Natural killer cell (primary cell): ENCODE data around the gene HTR1A. TPM values are rescaled to one million over a fixed set of nuclear protein-coding genes. Genes with fewer than 3 reads are reported as not detected.

Experiments
- ATAC-seq, 3 donors: fragments of 150-1000 bp in 2 of 3; fragments of 200-7000 bp in 1 of 3; cut with Tn5 transposase; 1 replicate in 1 of 3; 2 replicates in 2 of 3; pipeline ENCODE4 v1.10.0; 2021; ENCODE audit warnings: mild to moderate bottlenecking in 2 of 3, moderate library complexity in 2 of 3
- DNase-seq, 2 donors: peaks; one replicate each; pipeline versions ENCODE4 v3.0.0 to v3.0.0-alpha.2; 2013 to 2021; ENCODE audit warnings: mixed read lengths in 1 of 2
- H3K27ac ChIP-seq: one replicate; pipeline ENCODE4 v1.5.1; 2013; ENCODE audit warnings: mild to moderate bottlenecking, low read length
- H3K27me3 ChIP-seq: one replicate; pipeline ENCODE4 v1.6.1; 2013; ENCODE audit warnings: low read length; ENCODE audit not compliant: control insufficient read depth, insufficient read depth
- H3K36me3 ChIP-seq: one replicate; pipeline ENCODE4 v1.6.1; 2013; ENCODE audit warnings: low read length; ENCODE audit not compliant: control insufficient read depth, insufficient read depth
- H3K4me1 ChIP-seq: one replicate; pipeline ENCODE4 v1.6.1; 2013; ENCODE audit warnings: low read length; ENCODE audit not compliant: control insufficient read depth, insufficient read depth
- H3K4me3 ChIP-seq: one replicate; pipeline ENCODE4 v1.5.1; 2013; ENCODE audit warnings: low read length
- H3K9me3 ChIP-seq: one replicate; pipeline ENCODE4 v1.6.1; 2013; ENCODE audit warnings: low read length; ENCODE audit not compliant: control insufficient read depth, insufficient read depth
- H3K27ac Mint-ChIP-seq, 2 donors: one replicate each; pipeline ENCODE4 v1.8.0; 2022; ENCODE audit warnings: mild to moderate bottlenecking in 2 of 2, mixed read lengths in 2 of 2, moderate library complexity in 1 of 2
- H3K27me3 Mint-ChIP-seq, 2 donors: one replicate each; pipeline ENCODE4 v1.8.0; 2022; ENCODE audit warnings: low read depth in 2 of 2, mixed read lengths in 2 of 2
- H3K36me3 Mint-ChIP-seq: one replicate; pipeline ENCODE4 v1.8.0; 2022; ENCODE audit warnings: mixed read lengths
- H3K4me1 Mint-ChIP-seq, 2 donors: one replicate each; pipeline ENCODE4 v1.8.0; 2022; ENCODE audit warnings: mixed read lengths in 2 of 2
- H3K4me3 Mint-ChIP-seq: one replicate; pipeline ENCODE4 v1.8.0; 2022; ENCODE audit warnings: mild to moderate bottlenecking, moderate library complexity, mixed read lengths
- H3K9me3 Mint-ChIP-seq, 2 donors: one replicate each; pipeline ENCODE4 v1.8.0; 2022; ENCODE audit warnings: mixed read lengths in 2 of 2
- CTCF ChIP-seq: fragments of 200-600 bp; IDR thresholded peaks from one replicate; pipeline ENCODE4 v1.8.0; 2022; ENCODE audit warnings: antibody characterized with exemption
- WGBS: methylation state at CpG from one replicate; pipeline ENCODE4 v1.1.7; 2013; ENCODE audit warnings: missing lambda C conversion rate; ENCODE audit not compliant: insufficient coverage; 5-methylcytosine and 5-hydroxymethylcytosine counted together
- intact Hi-C: fragments of 100-400 bp; cut with micrococcal nuclease; formaldehyde crosslinking; loops from one replicate; pipeline ENCODE4 v1.14.2; 2022
- total RNA-seq, 4 donors: library from RNA; stranded (reverse); fragments of 120-200 nt in 1 of 4; gene quantifications; one replicate each; pipeline versions ENCODE4 v1.2.3 to v1.2.4, GENCODE V29; 2013 to 2022

Gene HTR1A
- total RNA-seq, 3 donors from 2014 or later (not counting 1 experiment from before 2014, with no cell fraction given): not detected

GRCh38 chr5:63981864-63982263 is 19.6 kb upstream of the HTR1A start:
- Histone ChIP-seq H3K9me3 (peaks cover 5% of the 10 kb centered on the region), H3K27me3 (no peaks in the 10 kb centered on the region), H3K4me1 (no peaks in the 10 kb centered on the region), H3K27ac (no peak overlapping the region), H3K36me3 (no peaks in the 10 kb centered on the region), H3K4me3 (no peak overlapping the region)
- intact Hi-C loops: no loop called here
- Mint-ChIP-seq H3K4me3 (no peak overlapping the region), H3K36me3 (no peaks in the 10 kb centered on the region), H3K27me3 (no peaks in the 10 kb centered on the region), H3K9me3 (peaks cover 24 to 32% of the 10 kb centered on the region in 2 donors), H3K4me1 (no peaks in the 10 kb centered on the region), H3K27ac (no peak overlapping the region)
- WGBS: no CpG with 5 or more reads among the region's 2 CpGs
- DNase-seq: no peak
- no peak for ATAC-seq
- no peak for TF ChIP-seq CTCF

DNA sequence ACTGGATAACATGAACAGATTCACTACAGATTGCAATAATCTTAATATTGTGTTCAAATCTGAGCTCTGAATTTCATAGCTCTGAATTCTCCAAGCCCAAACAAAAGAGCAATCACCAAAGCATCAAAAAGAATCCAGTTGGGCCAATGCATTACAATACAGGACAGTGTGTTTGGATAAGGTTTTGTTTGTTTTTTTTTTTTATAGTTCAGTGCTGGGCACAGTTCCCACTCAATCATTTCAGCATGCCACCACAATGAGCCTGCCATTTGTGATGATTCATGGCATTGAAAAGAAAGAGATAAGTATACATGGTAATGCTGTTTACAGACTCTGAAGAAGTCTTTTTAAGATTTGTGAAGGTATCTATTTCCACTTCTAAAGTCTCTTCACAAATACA is 1.7 kb upstream of the HTR1A start:
- DNase-seq (no peak), ATAC-seq (no peak)
- intact Hi-C loops: no loop called here
- no peak overlapping the region for H3K4me3 Mint-ChIP-seq
- peaks cover 3 to 6% of the 10 kb centered on the region in 2 donors for H3K9me3 Mint-ChIP-seq
- Histone ChIP-seq H3K27ac (no peak overlapping the region), H3K27me3 (peaks cover 7% of the 10 kb centered on the region), H3K4me3 (no peak overlapping the region), H3K36me3 (no peaks in the 10 kb centered on the region), H3K4me1 (no peaks in the 10 kb centered on the region), H3K9me3 (peaks cover 13% of the 10 kb centered on the region)
- no peak for TF ChIP-seq CTCF
- H3K27me3 Mint-ChIP-seq: peaks cover 9 to 13% of the 10 kb centered on the region in 2 donors
- no peaks in the 10 kb centered on the region for H3K4me1 Mint-ChIP-seq
- peaks cover 7% of the 10 kb centered on the region for H3K36me3 Mint-ChIP-seq
- no peak overlapping the region for H3K27ac Mint-ChIP-seq

DNA sequence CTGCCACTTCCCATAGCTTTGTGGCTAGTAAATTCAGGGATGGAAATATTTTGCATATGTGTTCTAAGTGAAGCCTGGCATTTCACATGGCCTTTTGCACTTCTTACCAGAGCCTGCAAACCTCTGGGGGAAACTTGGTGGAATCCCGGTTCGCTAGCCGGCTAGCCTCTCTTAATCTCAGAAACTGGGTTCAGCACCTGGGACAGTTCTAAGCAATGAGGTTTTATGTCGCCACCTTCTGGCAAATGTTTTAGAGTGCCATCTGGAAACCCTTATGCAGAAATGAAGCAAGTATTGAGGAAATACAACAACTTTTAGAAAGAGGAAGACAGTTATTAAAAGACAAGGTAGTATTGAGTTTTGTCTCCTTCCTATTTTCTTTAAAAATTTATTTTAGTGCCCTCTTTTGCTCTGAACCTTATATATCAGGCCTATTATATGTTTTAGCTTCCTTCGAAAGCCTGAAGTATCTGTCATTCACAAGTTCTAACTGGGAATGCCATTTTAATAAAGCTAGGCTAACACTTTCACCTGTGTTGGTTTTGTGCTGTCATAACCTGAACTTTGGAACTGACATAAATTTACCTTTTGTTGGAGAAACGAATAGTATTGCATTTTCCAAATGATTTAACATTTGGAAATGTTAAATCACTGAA is 963 bp upstream of the HTR1A start:
- peak in 1 of 2 donors; percentile 6 for DNase-seq
- Histone ChIP-seq H3K36me3 (no peaks in the 10 kb centered on the region), H3K27me3 (peaks cover 7% of the 10 kb centered on the region), H3K27ac (no peak overlapping the region), H3K4me3 (no peak overlapping the region), H3K4me1 (no peaks in the 10 kb centered on the region), H3K9me3 (peaks cover 13% of the 10 kb centered on the region)
- H3K27me3 Mint-ChIP-seq: peaks cover 13 to 15% of the 10 kb centered on the region in 2 donors
- WGBS: 30% methylated on average over 5 of the region's 6 CpGs
- H3K4me1 Mint-ChIP-seq: no peaks in the 10 kb centered on the region
- no peak for TF ChIP-seq CTCF
- no peak overlapping the region for H3K27ac Mint-ChIP-seq
- peaks cover 3 to 8% of the 10 kb centered on the region in 2 donors for H3K9me3 Mint-ChIP-seq
- intact Hi-C loops: no loop called here
- ATAC-seq: no peak
- peaks cover 14% of the 10 kb centered on the region for H3K36me3 Mint-ChIP-seq
- H3K4me3 Mint-ChIP-seq: no peak overlapping the region

DNA sequence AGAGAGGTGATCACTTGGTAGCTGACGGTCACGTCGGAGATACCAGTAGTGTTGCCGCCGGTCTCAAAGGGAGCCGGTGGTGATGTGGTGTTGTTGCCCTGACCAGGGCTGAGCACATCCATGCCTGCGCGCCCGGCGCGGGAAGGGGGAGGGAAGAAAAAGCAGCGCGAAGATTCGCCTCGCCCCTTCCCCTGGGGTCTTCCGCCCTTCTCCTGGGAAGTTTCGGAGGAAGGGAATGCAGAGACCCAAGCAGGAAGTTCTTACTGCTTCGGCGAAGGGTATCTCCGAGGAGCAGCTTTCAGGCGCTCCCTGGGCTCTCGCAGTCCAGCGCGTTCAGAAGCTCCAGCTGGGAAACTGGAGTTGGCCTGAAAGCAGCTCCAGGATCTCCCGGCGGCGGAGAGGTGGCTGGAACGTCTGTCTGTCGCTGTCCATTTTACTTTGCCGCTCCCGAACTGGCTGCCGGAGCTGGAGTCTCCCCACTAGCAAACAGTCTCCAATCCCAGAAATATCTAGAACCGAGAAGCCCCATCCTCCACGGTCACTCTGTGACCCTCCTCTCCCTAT is 565 bp downstream of the HTR1A start:
- 7% methylated on average over 34 of the region's 34 CpGs for WGBS
- ATAC-seq: no peak
- Histone ChIP-seq H3K36me3 (no peaks in the 10 kb centered on the region), H3K4me1 (no peaks in the 10 kb centered on the region), H3K9me3 (peaks cover 13% of the 10 kb centered on the region), H3K27me3 (peaks cover 7% of the 10 kb centered on the region), H3K27ac (no peak overlapping the region), H3K4me3 (no peak overlapping the region)
- TF ChIP-seq CTCF: no peak
- intact Hi-C loops: no loop called here
- Mint-ChIP-seq H3K27me3 (peaks cover 13 to 16% of the 10 kb centered on the region in 2 donors), H3K36me3 (peaks cover 14% of the 10 kb centered on the region), H3K9me3 (peaks cover 3 to 8% of the 10 kb centered on the region in 2 donors), H3K4me1 (no peaks in the 10 kb centered on the region), H3K4me3 (no peak overlapping the region), H3K27ac (no peak overlapping the region)
- no peak for DNase-seq
